ENCODE measurements around the gene HOXA1.

Gene HOXA1

DNA sequence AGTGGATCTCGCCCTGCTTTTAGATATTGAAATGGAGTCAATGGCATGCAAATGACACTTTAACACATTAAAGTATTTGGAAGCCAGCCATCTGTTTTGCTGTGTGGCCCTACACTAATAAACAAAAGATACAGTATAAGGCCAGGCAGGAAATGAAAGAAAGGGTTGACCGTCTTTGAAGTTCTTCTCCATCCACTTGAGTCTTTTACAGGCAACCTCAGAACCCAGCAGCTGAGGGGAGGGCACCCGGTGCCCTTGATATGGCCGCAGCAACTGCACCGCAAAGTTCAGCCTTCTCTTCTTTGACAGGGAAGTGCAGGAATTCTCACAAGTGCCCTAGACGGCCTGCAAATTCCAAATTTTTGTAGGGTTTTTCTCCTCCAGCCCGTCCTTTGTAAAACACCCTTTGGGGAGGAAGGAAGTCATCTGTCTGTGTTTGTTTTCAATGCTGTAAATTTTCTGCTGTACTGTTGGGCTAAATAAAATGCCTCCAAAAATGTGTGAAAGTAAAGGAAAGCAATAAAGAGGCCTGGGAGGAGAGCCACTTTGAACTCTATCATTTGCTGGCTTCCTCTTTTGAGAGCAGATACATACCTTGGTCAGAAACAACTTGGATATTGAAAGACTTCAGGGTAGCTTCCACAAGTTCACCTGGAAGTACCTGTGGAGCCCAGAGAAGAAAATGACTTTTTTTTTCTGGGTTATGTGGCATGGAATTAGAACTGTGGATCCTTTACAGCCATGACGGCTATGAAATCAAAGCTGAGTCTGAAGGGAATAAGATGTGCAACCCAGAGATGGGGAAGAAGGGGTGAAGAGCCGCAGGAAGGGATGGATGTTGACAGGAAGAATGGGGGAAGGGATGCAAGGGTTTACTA lies 3.6 kb downstream of the HOXA1 start:
- no peak for DNase-seq (ENCODE audit: low read depth)

DNA sequence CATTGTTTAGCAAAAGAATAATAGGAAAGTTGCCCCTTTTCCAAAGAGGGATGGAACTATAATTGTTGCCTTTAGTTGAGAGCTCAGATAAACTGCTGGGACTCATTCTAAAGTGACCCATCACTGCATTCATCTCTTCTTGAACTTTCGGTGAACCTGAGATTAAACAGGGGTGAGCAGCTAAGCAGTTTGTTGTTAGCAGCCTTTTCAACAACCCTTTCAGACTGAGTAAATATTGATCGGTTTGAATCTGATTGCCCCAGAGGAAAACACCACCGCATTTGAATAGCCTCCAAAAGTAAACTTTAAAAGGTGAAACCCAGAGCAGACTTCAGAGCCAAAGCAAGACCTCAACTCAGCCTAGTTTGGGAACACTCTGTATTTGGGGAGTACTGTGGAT lies 4.7 kb downstream of the HOXA1 start:
- DNase-seq (ENCODE audit: low read depth), result no peak

DNA sequence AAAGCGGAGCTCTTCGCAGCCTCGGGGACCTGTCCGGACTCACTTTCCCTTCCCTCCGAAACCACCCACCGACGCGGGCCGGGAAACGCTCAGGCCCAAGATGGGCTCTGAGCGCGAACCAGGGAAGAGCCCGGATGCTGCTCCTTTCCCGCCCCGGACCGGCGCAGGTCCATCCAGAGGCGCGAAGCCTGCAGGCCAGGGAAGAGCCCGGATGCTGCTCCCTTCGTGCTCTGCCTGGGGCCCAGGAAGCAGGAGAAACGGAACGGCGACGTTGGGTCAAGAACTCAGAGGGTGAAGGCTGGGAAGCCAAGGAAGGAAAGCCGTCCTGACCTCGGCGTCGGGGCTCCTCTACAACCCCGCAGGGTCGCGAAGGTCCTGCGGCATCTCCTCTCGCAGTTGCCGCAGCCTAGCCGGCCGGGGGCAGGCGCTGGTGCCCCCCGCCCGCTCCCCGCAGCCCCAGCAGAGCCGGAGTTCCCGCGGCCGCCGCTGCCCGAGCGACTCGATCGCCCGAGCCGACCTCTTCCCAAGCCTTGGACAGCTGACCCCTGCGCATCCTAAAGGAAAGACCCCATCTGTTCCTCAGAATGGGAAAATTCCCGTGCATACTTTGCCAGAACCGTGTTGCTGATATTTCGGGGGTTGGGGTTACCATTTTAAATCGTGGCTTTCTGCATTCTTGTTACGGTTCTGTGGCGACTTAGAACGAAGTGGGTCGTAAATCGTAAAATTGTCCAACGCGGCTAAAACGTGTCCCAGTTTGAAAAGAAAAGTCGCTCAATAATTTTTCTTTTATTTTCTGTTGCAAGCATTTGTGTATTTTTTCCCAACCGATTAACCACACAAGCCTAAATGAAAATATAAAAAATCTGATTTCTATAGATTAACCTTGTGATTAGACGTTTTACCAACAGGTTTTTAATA lies 7.5 kb downstream of the HOXA1 start:
- DNase-seq (ENCODE audit: low read depth), result no peak

DNA sequence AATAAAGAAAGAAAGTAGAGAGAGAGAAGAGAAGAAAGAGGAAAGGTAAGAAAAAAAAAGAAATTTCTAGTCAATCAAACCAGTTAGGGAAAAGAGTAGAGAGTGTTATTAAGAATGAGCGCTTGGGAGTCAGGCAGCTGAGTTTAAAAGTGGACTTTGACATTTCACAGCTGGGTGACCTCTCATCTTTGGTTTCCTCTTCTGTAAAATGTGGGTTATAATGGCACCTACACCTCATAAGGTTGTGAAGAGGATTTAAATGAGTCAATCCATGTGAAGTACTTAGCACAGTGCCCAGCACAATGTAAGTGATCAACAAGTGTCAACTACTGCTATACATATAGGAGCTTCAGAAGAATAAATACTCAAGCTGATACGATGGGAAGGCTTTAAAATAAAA lies 12.2 kb downstream of the HOXA1 start:
- no peak for DNase-seq (ENCODE audit: low read depth)

DNA sequence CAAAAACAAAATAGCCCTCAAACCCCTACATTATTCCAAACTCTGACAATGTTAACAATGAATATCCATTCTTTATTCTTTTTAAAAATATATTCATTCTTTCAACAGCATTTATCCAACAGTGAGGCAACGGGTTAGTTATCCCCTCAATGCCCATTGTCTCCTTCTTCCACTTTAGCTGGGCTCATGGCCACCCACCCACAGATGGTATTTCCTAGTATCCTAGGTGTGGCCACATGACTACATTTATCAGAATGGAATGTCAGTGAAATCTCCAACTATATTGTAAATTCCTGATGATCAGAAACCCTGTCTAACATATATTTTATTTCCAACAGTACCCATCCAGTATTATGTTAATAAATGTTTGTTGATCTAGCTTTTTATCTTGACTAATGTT lies 13.6 kb downstream of the HOXA1 start:
- DNase-seq (ENCODE audit: low read depth), result no peak

DNA sequence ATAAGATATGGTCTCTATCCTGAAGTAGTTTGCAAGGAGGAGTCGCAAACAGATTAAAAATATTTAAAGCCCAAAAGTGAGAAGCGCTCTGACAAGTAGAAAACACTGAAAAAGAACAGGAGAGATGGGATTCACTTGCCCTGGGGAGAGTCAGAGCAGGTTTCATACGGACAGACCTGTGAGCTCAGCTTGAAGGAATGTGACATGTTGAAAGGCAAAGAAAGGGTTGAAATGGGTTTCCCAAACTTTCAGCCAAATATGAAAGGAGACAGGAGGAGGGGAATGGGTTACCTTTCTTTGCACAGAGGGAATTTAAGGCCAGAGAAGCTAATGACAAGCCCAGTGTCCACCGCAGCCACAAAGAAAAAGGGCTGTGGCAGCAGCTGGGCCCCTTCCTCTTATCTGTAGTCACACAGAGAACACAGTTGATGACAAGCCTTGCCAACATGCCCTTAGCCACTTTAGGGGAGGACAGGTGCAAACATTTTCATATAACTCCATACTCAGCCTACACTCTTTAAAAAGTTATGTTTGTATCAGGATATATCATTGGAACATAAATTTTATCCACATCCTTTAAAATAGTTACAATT lies 14.9 kb downstream of the HOXA1 start:
- DNase-seq (ENCODE audit: low read depth), result no peak

DNA sequence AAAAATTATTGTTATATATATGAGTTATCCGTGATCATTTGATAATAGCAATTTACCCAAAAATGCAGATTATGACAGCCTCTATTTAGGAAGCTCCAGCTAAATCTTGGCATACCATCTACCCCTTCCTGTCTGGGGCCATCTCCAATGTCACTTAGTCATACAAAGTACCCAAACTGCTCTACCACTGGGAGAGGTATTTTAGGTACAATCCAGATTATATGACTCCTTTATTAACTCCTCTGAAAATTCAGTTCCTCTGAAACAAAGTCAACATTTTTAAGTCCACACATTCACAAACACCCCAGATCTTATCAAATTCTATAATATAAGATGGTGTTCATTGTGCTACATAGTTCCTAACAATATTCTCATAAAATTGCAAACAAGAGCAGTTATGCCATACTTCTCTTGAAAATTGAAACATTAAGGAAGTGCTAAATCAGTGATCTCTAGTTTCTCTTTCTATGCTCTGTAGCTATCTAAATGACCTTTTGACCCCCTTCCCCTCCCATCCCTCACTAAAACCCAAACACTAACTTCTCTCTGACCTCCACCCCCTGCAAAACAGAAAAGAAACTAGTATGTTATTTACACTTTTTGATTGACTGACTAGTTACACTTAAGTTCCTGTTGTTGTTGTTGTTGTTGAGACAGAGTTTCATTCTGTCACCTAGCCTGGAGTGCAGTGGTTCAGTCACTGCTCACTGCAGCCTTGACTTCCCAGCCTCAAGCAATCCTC lies 16.4 kb downstream of the HOXA1 start:
- DNase-seq (ENCODE audit: low read depth), result no peak

DNA sequence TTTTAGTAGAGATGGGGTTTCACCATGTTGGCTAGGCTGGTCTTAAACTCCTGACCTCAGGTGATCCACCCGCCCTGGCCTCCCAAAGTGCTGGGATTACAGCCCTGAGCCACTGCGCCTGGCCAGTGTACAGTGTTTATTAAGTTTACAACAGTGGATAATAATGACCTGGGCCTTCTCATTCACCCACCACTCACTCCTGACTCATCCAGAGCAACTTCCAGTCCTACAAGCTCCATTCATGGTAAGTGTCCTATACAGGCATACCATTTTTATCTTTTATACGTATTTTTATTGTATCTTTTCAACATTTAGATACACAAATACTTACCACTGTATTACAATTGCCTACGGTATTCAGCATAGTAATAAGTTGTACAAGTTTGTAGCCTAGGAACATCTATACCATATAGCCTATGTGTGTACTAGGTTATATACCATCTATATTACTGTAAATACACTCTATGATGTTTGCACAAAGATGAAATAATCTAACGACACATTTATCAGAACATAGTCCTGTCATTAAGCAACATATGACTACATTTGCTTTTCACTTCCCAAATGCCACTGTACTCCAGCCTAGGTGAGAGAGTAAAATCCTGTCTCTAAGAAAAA lies 17.1 kb downstream of the HOXA1 start:
- no peak for DNase-seq (ENCODE audit: low read depth)

DNA sequence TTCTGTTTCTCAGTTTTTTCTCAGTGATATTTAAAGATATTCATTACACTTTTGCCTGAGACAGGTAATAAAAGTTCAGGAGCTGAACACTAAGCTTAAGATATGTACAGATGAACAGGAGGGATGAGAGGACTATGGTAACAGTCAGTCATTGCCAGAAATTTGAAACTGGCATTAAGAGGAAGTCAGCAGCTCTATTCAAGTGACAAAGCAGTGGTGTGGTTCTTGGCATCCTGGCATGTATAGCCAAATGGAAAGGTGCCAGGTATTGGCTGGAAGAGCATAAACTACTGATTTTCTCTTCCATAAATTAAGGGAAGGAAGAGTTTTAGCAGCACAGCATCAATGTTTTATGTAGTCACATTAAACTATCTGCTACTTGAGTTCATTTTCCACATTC lies 22.7 kb downstream of the HOXA1 start:
- DNase-seq (ENCODE audit: low read depth), result no peak

DNA sequence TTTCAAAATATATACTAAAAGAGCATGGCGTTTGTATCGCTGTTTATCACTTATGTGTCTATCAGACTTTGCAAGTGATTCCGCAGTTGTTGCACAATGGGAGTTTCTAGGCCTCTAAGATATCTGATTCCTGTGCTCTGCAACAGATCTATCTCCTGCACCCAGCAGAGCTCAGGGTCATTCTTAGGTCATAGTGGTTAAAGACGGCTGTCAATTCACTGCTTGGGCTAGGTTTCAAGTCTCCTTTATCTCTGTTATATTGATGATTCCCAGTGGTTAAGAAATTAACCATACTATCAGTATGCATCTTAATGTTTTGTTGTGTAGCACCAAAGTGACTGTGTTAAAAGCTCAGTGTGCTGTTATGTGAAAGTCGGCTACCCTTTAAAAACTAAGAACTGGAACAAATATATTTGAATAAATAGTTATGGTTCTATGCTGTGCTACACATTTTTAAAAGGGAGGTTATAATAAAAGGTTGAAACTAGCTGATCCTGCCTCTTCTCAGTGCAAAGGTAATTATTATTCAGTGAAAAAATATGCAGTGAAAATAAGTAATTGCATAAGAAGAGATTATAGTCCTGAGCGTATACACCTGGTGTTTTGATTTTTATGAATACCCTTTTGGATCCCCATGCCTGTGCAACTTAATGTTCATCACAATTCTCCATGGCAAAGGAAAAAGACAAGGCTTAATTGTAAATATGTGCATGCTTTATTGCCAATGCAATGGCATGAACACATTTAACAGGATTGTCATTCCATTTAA lies 24.0 kb downstream of the HOXA1 start:
- no peak for DNase-seq (ENCODE audit: low read depth)

DNA sequence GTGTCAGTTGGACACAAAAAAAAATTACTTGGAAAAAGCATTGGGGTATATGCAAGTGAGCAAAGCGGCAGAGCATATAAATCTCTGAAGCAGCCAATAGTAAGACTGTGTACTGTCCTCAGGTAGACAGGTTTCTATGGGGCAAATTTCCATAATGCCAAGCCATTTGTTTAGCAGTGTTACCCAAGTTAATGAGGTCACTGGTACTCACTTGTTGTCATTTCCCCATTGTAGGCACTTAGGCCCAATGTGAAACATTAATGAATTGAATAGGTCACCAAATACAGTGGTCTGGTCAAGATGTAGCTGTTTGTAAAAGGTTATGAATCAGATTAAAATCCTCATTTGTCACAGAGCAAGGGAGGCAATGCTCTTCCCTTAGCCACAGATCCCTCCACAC lies 27.5 kb downstream of the HOXA1 start:
- DNase-seq (ENCODE audit: low read depth), result no peak

DNA sequence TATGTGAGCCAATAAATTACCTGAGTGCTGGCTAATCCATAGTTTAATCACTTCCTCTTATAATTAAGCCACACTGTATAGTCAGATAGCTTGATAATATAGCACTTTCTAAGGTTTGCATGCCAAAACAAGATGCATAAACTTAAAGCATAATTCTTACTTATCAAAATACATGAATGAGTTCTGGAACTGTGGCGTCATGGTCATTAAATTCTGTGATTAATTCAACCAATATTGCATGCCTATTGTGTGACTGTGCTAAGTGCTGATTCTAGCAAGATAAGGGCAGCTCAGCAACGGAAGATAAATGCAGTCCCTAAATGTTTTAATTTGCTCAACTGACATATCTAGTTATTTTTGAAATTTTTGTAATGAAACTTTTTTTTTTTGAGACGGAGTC lies 29.7 kb downstream of the HOXA1 start:
- DNase-seq (ENCODE audit: low read depth), result no peak

DNA sequence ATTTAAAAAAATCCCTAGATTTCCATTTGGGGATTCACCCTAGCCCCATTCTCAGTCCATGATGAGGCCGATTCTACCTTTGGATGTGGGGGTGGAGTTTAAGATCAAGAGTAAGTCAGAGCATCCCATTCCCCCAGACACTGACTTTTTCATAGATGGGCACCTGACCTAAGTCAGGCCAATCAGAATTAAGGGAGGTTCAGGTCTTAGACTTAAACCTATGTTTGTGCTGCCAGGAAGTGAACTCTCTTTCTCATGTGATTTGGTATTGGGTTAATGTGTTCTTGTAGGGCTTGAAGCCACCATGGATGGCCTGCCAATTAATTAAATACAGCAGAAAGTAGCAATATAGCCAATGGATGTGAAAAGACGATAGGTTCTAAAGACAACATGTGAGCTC lies 30.1 kb downstream of the HOXA1 start:
- DNase-seq (ENCODE audit: low read depth), result no peak

DNA sequence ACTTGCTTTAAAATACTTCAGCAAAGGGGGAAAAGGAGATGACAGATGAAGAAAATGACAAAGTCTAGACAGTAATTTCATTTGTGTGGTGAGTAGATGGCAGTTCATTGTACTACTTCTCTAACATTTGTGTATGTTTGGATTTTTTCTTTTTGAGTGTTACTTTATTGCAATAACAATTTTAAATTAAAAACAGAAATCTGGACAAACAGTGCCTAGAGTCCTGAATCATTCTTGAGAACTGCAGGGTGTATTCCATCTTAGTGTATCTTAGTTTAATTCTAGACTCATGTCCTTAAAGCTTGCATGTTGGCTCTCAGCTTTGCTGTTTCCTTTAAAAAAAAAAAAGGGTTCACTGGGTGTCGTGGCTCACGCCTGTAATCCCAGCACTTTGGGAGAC lies 31.1 kb downstream of the HOXA1 start:
- DNase-seq (ENCODE audit: low read depth), result no peak

DNA sequence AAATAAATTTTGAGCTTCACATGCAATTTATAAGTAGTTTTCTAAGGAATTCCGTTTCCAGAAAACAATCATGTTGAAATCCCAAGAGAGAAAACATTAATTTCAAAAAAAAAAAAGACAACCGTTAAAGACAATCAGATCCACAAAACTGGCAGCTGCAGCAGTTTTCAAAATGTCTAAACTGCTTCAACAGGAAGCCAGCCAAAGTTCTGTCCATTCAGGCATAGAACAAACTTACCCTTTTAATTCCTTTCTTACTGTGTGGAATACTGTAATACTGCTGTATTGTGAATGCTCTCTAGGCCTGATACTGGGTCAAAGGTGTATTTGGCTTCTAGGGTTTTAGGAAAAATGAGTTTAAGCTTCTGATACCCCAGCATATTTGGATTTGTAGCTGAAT lies 31.6 kb downstream of the HOXA1 start:
- DNase-seq (ENCODE audit: low read depth), result no peak

DNA sequence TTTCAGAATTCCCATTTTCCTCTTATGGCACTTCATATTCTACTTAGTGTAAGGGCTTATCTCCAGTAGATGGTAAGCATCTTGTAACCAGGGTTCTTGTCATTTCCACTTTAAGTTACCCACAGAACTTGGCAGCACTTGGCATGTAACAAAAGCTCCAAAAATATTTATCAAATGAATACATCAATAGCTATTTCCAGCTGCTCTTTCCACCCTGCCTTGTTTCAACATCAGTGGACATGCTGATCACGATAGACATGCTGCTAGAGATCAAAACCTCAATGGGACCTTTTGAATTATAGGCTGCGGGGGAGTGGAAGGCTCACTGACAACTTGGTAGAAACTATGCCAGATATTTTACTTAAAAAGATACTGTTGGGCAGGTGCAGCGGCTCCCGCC lies 32.9 kb downstream of the HOXA1 start:
- DNase-seq (ENCODE audit: low read depth), result no peak

DNA sequence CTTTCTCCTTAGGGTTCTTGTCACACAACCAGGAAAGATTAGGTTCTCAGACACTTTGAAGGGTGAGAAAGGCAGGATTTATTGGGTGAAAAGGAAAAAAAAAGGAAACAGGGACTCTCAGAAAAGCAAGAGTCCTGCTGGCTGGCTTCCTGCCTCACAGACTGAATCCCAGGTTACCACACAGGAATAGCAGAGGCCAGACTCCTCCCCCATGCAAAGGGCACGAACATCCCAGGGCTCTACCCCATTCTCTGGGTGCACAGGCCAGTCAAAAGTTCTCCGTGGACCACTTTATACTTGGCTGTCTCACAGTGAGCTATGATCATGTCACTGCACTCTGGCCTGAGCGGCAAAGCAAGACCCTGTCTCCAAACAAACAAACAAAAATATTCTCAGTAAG lies 42.6 kb downstream of the HOXA1 start:
- DNase-seq (ENCODE audit: low read depth), result no peak

DNA sequence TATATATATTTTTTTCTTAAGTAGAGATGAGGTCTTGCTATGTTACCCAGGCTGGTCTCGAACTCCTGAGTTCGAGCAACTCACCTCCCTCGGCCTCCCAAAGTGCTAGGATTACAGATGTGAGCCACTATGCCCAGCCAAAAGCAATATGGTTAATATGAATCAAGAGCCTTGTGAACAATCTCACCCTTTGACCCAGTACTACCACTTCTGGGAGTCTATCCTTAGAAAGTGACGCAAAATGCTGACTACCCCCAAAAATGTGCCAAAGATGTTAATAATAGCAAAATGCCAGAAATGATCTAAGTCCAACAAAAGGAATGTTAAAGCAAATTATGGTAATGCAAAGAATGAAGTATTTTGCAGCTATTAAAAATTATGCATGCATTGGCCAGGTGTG lies 44.3 kb downstream of the HOXA1 start:
- no peak for DNase-seq (ENCODE audit: low read depth)

DNA sequence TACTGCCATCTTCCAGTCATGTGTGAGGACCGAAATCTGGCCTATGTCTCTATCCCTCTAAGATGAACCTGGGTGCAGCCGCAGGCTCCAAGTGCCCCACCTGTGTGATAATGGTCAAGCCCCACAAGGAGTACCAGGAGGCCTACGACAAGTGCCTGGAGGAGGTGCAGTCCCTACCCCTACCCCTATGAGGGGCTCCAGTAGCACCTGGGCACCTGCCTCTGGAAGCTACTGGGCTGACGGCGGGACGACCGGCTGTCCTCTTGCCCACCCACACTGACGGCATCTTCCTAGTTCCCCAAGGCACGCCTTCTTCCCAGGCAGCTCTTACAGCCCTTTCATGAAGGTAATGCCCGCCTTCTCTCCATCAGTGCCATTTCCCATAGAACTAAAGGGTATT lies 47.4 kb downstream of the HOXA1 start:
- no peak for DNase-seq (ENCODE audit: low read depth)

DNA sequence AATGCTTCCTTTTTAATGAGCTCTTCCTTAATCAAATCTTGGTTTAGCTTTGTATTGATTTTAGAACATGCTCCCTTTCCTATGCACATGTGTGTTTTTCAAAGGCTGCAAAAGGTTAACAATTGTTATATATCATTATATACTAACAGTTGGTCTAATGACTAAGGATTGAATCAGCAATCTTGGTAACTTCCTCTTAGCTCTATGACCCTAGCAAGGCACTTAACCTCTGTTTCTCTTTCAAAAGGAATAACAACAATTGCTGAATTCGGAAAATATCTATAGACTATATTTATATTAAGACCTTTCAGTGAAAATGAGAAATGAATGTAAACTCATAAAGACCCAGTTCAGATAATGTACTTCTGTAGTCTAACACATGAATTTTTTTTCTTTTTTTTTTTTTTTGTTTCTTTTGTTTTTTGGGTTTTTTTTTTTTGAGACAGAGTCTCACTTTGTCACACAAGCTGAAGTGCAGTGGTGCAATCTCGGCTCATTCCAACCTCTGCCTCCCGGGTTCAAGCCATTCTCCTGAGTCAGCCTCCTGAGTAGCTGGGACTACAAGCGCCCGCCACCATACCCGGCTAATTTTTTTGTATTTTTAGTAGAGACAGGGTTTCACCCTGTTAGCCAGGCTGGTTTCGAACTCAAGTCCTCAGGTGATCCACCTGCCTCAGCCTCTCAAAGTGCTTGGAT lies 48.8 kb downstream of the HOXA1 start:
- DNase-seq (ENCODE audit: low read depth), result no peak

All from activated T-cell treated with anti-CD3 and anti-CD28 coated beads for 24 hours (primary cell).